SU-DHL-6 (cell line): Measurements from ENCODE around the gene PPIB.

Source experiments
- CTCF ChIP-seq: fragments of 200-600 bp; sonication (generic); IDR thresholded peaks from one replicate; pipeline ENCODE4 v1.5.1; 2017; ENCODE audit warnings: antibody characterized with exemption, mild to moderate bottlenecking, low read length, moderate library complexity; ENCODE audit not compliant: insufficient read depth, poor library complexity, severe bottlenecking
- EZH2phosphoT487 ChIP-seq: fragments of 200-600 bp; sonication (generic), shearing (Covaris generic); conservative IDR thresholded peaks from 2 replicates; pipeline ENCODE4 v1.6.1; 2018; ENCODE audit warnings: mild to moderate bottlenecking, antibody characterized with exemption, low read length, moderate library complexity, mixed read lengths

- TF ChIP-seq CTCF (no peak), EZH2phosphoT487 (no peak)
Measured at GRCh38 chr15:64157599-64158125, 5.2 kb downstream of the PPIB start.
